Osteocyte (in vitro differentiated cells): ENCODE data around the gene NOMO2. TPM values are rescaled to one million over a fixed set of nuclear protein-coding genes. Genes with fewer than 3 reads are reported as not detected.
"Not testable (repeated sequence)": the region's sequence is repeated elsewhere in the genome, so short reads cannot be mapped to it uniquely, and the experiment has no call there.

Experiments used
- DNase-seq: peaks from one replicate; pipeline ENCODE4 v3.0.0; 2021; ENCODE audit warnings: mixed read lengths; ENCODE audit not compliant: unreplicated experiment; ENCODE audit errors: extremely low spot score
- H3K27ac Mint-ChIP-seq: one replicate; pipeline ENCODE4 v1.8.0; 2021; ENCODE audit warnings: mild to moderate bottlenecking, mixed read lengths; ENCODE audit not compliant: unreplicated experiment
- H3K27me3 Mint-ChIP-seq: one replicate; pipeline ENCODE4 v1.8.0; 2021; ENCODE audit warnings: mixed read lengths; ENCODE audit not compliant: unreplicated experiment
- H3K36me3 Mint-ChIP-seq: one replicate; pipeline ENCODE4 v1.8.0; 2021; ENCODE audit warnings: mixed read lengths; ENCODE audit not compliant: unreplicated experiment
- H3K4me1 Mint-ChIP-seq: one replicate; pipeline ENCODE4 v1.8.0; 2021; ENCODE audit warnings: mixed read lengths; ENCODE audit not compliant: unreplicated experiment
- H3K4me3 Mint-ChIP-seq: one replicate; pipeline ENCODE4 v1.8.0; 2021; ENCODE audit warnings: mild to moderate bottlenecking, moderate library complexity, mixed read lengths; ENCODE audit not compliant: unreplicated experiment
- H3K9me3 Mint-ChIP-seq: one replicate; pipeline ENCODE4 v1.8.0; 2021; ENCODE audit warnings: mixed read lengths; ENCODE audit not compliant: unreplicated experiment
- long read RNA-seq: library from polyadenylated mRNA; unstranded; transcript quantifications from one replicate; pipeline ENCODE4 v2.0.0, GENCODE V29; 2021
- total RNA-seq: library from RNA; stranded (reverse); gene quantifications from 2 replicates; pipeline ENCODE4 v1.2.1, GENCODE V29; 2021

NOMO2 gene
- total RNA-seq: 142 and 143 TPM in 2 replicates
- long read RNA-seq, full-length matches to known transcripts: 9 of 73 reads
- long read RNA-seq, partial matches to known transcripts: 58 of 73 reads
- long read RNA-seq, other reads (novel, unspliced or antisense): 6 of 73 reads

- H3K4me1 Mint-ChIP-seq, H3K36me3 Mint-ChIP-seq, H3K27ac Mint-ChIP-seq, H3K9me3 Mint-ChIP-seq, H3K27me3 Mint-ChIP-seq: not testable (repeated sequence)
- peak within 1 kb of the TSS; percentile 47 for H3K4me3 Mint-ChIP-seq
- DNase-seq: peak; percentile 98
These were observed at the start of gene NOMO2 for GRCh38 chr16:18561727-18562314. NOMO2 (minus strand) TSS chr16:18562097; CDS start chr16:18562040, 57 bp downstream.

- H3K36me3 Mint-ChIP-seq, H3K27me3 Mint-ChIP-seq, DNase-seq, H3K27ac Mint-ChIP-seq, H3K4me3 Mint-ChIP-seq, H3K9me3 Mint-ChIP-seq, H3K4me1 Mint-ChIP-seq: not testable (repeated sequence)
These were observed 48.4 kb upstream of the NOMO2 start for GRCh38 chr16:18610147-18610803.

GRCh38 chr16:18608271-18608670 lies 46.4 kb upstream of the NOMO2 start:
- not testable (repeated sequence) for H3K36me3 Mint-ChIP-seq, H3K9me3 Mint-ChIP-seq, H3K4me1 Mint-ChIP-seq, H3K4me3 Mint-ChIP-seq, H3K27ac Mint-ChIP-seq, H3K27me3 Mint-ChIP-seq, DNase-seq

- not testable (repeated sequence) for H3K27ac Mint-ChIP-seq, H3K4me3 Mint-ChIP-seq, H3K36me3 Mint-ChIP-seq, H3K27me3 Mint-ChIP-seq, H3K4me1 Mint-ChIP-seq, DNase-seq, H3K9me3 Mint-ChIP-seq
These were observed 41.8 kb upstream of the NOMO2 start for GRCh38 chr16:18603572-18604246.

GRCh38 chr16:18598582-18598981 lies 36.7 kb upstream of the NOMO2 start:
- not testable (repeated sequence) for H3K9me3 Mint-ChIP-seq, H3K36me3 Mint-ChIP-seq, H3K4me3 Mint-ChIP-seq, DNase-seq, H3K27me3 Mint-ChIP-seq, H3K27ac Mint-ChIP-seq
- H3K4me1 Mint-ChIP-seq: peaks cover 13% of the 10 kb centered on the region

GRCh38 chr16:18597734-18598133 lies 35.8 kb upstream of the NOMO2 start:
- Mint-ChIP-seq H3K27ac (peak overlapping the region; percentile 41), H3K4me1 (peaks cover 13% of the 10 kb centered on the region)
- not testable (repeated sequence) for H3K36me3 Mint-ChIP-seq, H3K9me3 Mint-ChIP-seq, H3K27me3 Mint-ChIP-seq, DNase-seq, H3K4me3 Mint-ChIP-seq

- peaks cover 13% of the 10 kb centered on the region for H3K4me1 Mint-ChIP-seq
- H3K9me3 Mint-ChIP-seq, H3K4me3 Mint-ChIP-seq, H3K36me3 Mint-ChIP-seq, DNase-seq, H3K27me3 Mint-ChIP-seq: not testable (repeated sequence)
- peak overlapping the region; percentile 41 for H3K27ac Mint-ChIP-seq
These were observed 35.4 kb upstream of the NOMO2 start for GRCh38 chr16:18597319-18597718.

GRCh38 chr16:18595796-18596195 lies 33.9 kb upstream of the NOMO2 start:
- not testable (repeated sequence) for H3K27ac Mint-ChIP-seq, DNase-seq, H3K9me3 Mint-ChIP-seq, H3K4me3 Mint-ChIP-seq, H3K27me3 Mint-ChIP-seq, H3K36me3 Mint-ChIP-seq
- H3K4me1 Mint-ChIP-seq: peaks cover 13% of the 10 kb centered on the region

GRCh38 chr16:18594880-18595279 lies 33.0 kb upstream of the NOMO2 start:
- H3K27ac Mint-ChIP-seq, DNase-seq, H3K36me3 Mint-ChIP-seq, H3K4me3 Mint-ChIP-seq, H3K9me3 Mint-ChIP-seq, H3K27me3 Mint-ChIP-seq: not testable (repeated sequence)
- H3K4me1 Mint-ChIP-seq: peaks cover 13% of the 10 kb centered on the region

- H3K4me1 Mint-ChIP-seq: peaks cover 13% of the 10 kb centered on the region
- H3K9me3 Mint-ChIP-seq, H3K27ac Mint-ChIP-seq, H3K36me3 Mint-ChIP-seq, H3K27me3 Mint-ChIP-seq, DNase-seq, H3K4me3 Mint-ChIP-seq: not testable (repeated sequence)
These were observed 32.0 kb upstream of the NOMO2 start for GRCh38 chr16:18593904-18594303.

- H3K4me3 Mint-ChIP-seq, H3K36me3 Mint-ChIP-seq, DNase-seq, H3K9me3 Mint-ChIP-seq, H3K27me3 Mint-ChIP-seq, H3K27ac Mint-ChIP-seq: not testable (repeated sequence)
- peaks cover 13% of the 10 kb centered on the region for H3K4me1 Mint-ChIP-seq
These were observed 31.1 kb upstream of the NOMO2 start for GRCh38 chr16:18592982-18593381.
